Endodermal cell (in vitro differentiated cells): ENCODE data around the gene RCN1. TPM values are rescaled to one million over a fixed set of nuclear protein-coding genes. Genes with fewer than 3 reads are reported as not detected.

ENCODE experiments used
- DNase-seq: peaks from one replicate; pipeline ENCODE4 v3.0.0-alpha.2; 2017
- H3K27ac ChIP-seq: 2 replicates; pipeline ENCODE4 v1.5.1; 2013; ENCODE audit warnings: mild to moderate bottlenecking, low read depth, low read length, moderate library complexity
- H3K27me3 ChIP-seq: 2 replicates; pipeline ENCODE4 v1.6.1; 2013; ENCODE audit warnings: mild to moderate bottlenecking, low read length, moderate library complexity; ENCODE audit not compliant: insufficient read depth, control insufficient read depth, poor library complexity, severe bottlenecking
- H3K36me3 ChIP-seq: 2 replicates; pipeline ENCODE4 v1.7.0; 2013; ENCODE audit warnings: mild to moderate bottlenecking, low read length, moderate library complexity; ENCODE audit not compliant: control insufficient read depth, insufficient read depth
- H3K4me1 ChIP-seq: one replicate; pipeline ENCODE4 v1.7.0; 2013; ENCODE audit warnings: low read length; ENCODE audit not compliant: control insufficient read depth, insufficient read depth
- H3K4me3 ChIP-seq: 2 replicates; pipeline ENCODE4 v1.5.1; 2013; ENCODE audit warnings: mild to moderate bottlenecking, low read length, moderate library complexity
- H3K9ac ChIP-seq: 2 replicates; pipeline ENCODE4 v1.6.1; 2013; ENCODE audit warnings: mild to moderate bottlenecking, low read length, moderate library complexity; ENCODE audit not compliant: poor library complexity, severe bottlenecking; ENCODE audit errors: extremely low read depth
- H3K9me3 ChIP-seq: 2 replicates; pipeline ENCODE4 v1.6.1; 2013; ENCODE audit warnings: mild to moderate bottlenecking, low read length, moderate library complexity; ENCODE audit not compliant: control insufficient read depth
- H3K27ac Mint-ChIP-seq: 2 replicates; pipeline ENCODE4 v1.8.0; 2020; ENCODE audit warnings: mixed read lengths
- H3K27me3 Mint-ChIP-seq: 2 replicates; pipeline ENCODE4 v1.8.0; 2021; ENCODE audit warnings: mild to moderate bottlenecking, mixed read lengths; ENCODE audit not compliant: insufficient read depth
- H3K36me3 Mint-ChIP-seq: 2 replicates; pipeline ENCODE4 v1.8.0; 2020; ENCODE audit warnings: low read depth, mixed read lengths
- H3K4me1 Mint-ChIP-seq: 2 replicates; pipeline ENCODE4 v1.8.0; 2020; ENCODE audit warnings: mixed read lengths
- H3K4me3 Mint-ChIP-seq: 2 replicates; pipeline ENCODE4 v1.8.0; 2020; ENCODE audit warnings: mild to moderate bottlenecking, moderate library complexity, mixed read lengths
- H3K9me3 Mint-ChIP-seq: 2 replicates; pipeline ENCODE4 v1.8.0; 2020; ENCODE audit warnings: mild to moderate bottlenecking, mixed read lengths
- WGBS, 2 experiments: methylation state at CpG; one replicate each; pipeline versions ENCODE4 v1.1.5 to v1.1.7; 2013; ENCODE audit warnings: missing lambda C conversion rate in 2 of 2, mixed read lengths in 1 of 2; ENCODE audit not compliant: insufficient coverage in 1 of 2, insufficient read length in 1 of 2; 5-methylcytosine and 5-hydroxymethylcytosine counted together
- total RNA-seq, 2 donors: library from RNA; stranded (reverse); fragmentation: NEBNext Ultra II Directional in 1 of 2; extraction: Animal tissue kit (Norgen Biotek cat#: 25700) in 1 of 2; gene quantifications; 2 replicates in 1 of 2; 3 replicates in 1 of 2; pipeline ENCODE4 v1.2.1, GENCODE V29; 2021
- TF ChIP-seq, protein P1 (sequence below): fragments of 200-600 bp; sonication (generic); conservative IDR thresholded peaks from 2 replicates; pipeline ENCODE4 v1.5.0; 2021; ENCODE audit warnings: antibody characterized with exemption, mild to moderate bottlenecking

Gene RCN1
- total RNA-seq, 2 donors from 2014 or later: 99.5 to 136 TPM

DNA sequence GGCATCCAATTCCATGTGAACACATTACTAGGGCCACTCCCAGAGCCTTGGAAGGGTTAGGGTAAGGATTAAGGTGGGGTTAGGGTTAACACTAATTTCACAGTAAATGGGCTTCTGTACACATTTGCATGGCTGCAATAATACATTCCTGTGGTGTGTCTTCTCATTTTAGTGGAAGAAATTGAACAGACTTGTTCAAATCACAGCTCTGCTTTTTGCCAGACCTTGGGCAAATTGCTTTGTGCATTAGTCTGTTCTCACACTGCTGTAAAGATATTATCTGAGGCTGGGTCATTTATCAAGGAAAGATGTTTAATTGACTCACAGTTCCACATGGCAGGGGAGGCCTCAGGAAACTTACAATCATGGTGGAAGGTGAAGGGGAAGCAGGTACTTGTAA lies 45.4 kb upstream of the RCN1 start:
- Mint-ChIP-seq H3K27me3 (peaks cover under 1% of the 10 kb centered on the region), H3K27ac (no peak overlapping the region), H3K4me1 (peaks cover 2% of the 10 kb centered on the region), H3K9me3 (no peaks in the 10 kb centered on the region), H3K4me3 (no peak overlapping the region), H3K36me3 (no peaks in the 10 kb centered on the region)
- Histone ChIP-seq H3K27ac (no peak overlapping the region), H3K36me3 (no peaks in the 10 kb centered on the region), H3K9me3 (no peaks in the 10 kb centered on the region), H3K4me1 (no peaks in the 10 kb centered on the region), H3K27me3 (peaks cover 11% of the 10 kb centered on the region), H3K4me3 (no peak overlapping the region), H3K9ac (no peak overlapping the region)
- no peak for DNase-seq
- TF ChIP-seq, protein P1, sequence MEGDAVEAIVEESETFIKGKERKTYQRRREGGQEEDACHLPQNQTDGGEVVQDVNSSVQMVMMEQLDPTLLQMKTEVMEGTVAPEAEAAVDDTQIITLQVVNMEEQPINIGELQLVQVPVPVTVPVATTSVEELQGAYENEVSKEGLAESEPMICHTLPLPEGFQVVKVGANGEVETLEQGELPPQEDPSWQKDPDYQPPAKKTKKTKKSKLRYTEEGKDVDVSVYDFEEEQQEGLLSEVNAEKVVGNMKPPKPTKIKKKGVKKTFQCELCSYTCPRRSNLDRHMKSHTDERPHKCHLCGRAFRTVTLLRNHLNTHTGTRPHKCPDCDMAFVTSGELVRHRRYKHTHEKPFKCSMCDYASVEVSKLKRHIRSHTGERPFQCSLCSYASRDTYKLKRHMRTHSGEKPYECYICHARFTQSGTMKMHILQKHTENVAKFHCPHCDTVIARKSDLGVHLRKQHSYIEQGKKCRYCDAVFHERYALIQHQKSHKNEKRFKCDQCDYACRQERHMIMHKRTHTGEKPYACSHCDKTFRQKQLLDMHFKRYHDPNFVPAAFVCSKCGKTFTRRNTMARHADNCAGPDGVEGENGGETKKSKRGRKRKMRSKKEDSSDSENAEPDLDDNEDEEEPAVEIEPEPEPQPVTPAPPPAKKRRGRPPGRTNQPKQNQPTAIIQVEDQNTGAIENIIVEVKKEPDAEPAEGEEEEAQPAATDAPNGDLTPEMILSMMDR: no peak

DNA sequence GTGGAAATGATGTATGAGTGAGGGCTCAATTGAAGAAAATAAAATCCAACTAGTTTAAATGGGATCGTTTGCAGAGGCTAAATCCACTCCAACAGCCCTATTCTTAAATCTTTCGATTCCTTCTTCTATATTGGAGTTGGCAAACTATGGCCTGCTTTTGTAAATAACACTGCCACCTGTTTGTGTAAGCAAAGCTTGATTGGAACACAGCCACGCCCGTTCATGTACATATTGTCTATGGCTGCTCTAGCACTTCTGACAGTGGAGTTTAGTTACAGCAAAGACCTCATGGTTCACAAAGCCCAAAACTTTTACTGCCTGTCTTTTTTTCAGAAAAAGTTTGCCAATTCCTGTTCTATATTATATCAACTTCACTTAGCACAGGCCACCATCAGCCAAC lies 40.6 kb upstream of the RCN1 start:
- no peak for DNase-seq

DNA sequence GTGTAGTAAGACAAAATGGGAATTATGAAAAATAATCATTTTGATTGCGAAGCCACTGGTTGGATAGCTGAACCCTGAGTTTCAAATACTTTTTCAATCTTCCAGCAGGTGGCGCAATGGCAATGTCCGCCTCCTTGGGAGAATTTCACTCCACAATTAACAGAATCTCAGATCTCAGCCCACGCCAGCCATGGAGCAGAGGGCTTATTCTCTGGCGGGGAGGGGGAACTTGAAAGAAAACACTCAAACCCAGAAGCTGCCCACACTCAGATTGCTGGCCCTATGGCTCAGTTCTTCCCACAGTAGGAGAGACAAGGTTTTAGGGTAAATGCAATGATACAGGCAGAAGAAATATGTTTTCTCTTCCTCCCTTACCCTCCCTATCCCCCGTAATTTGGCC lies 38.7 kb upstream of the RCN1 start:
- WGBS, 2 experiments: 27 to 41% methylated on average over 3 to 6 of the region's 6 CpGs
- TF ChIP-seq, protein P1: peak; percentile 88
- Mint-ChIP-seq H3K4me1 (peaks cover 2% of the 10 kb centered on the region), H3K27me3 (peaks cover 9% of the 10 kb centered on the region), H3K36me3 (no peaks in the 10 kb centered on the region), H3K27ac (no peak overlapping the region), H3K4me3 (no peak overlapping the region), H3K9me3 (no peaks in the 10 kb centered on the region)
- H3K4me1 ChIP-seq: peaks cover 2% of the 10 kb centered on the region
- no peaks in the 10 kb centered on the region for H3K9me3 ChIP-seq
- peaks cover 28% of the 10 kb centered on the region for H3K27me3 ChIP-seq
- DNase-seq: peak; percentile 73
- no peak overlapping the region for H3K9ac ChIP-seq
- no peak overlapping the region for H3K4me3 ChIP-seq
- H3K36me3 ChIP-seq: no peaks in the 10 kb centered on the region
- H3K27ac ChIP-seq: no peak overlapping the region

More for the DNA sequence above, 40.6 kb upstream of the RCN1 start:
- no peak overlapping the region for H3K4me3 ChIP-seq
- H3K4me1 ChIP-seq: peaks cover 2% of the 10 kb centered on the region
- WGBS, 2 experiments: 86 to 92% methylated on average over 4 of the region's 4 CpGs
- H3K27ac ChIP-seq: no peak overlapping the region
- TF ChIP-seq, protein P1: no peak
- Mint-ChIP-seq H3K27ac (no peak overlapping the region), H3K27me3 (peaks cover 9% of the 10 kb centered on the region), H3K4me1 (peaks cover 2% of the 10 kb centered on the region), H3K4me3 (no peak overlapping the region), H3K9me3 (no peaks in the 10 kb centered on the region), H3K36me3 (no peaks in the 10 kb centered on the region)
- H3K9ac ChIP-seq: no peak overlapping the region
- peaks cover 28% of the 10 kb centered on the region for H3K27me3 ChIP-seq
- H3K9me3 ChIP-seq: no peaks in the 10 kb centered on the region
- no peaks in the 10 kb centered on the region for H3K36me3 ChIP-seq
